Common myeloid progenitor, CD34-positive (primary cell): ENCODE measurements around the gene SHD.

Experiments
- CTCF ChIA-PET: fragments of 350-600 bp; sonication (Branson Sonifier 250); formaldehyde crosslinking; loops from one replicate; lab custom pipeline; 2021; ENCODE audit warnings: antibody characterized with exemption; lab: Charles Lee
- POLR2A ChIA-PET: fragments of 350-600 bp; sonication (Branson Sonifier 250); formaldehyde crosslinking; loops from one replicate; lab custom pipeline; 2021; ENCODE audit warnings: antibody characterized with exemption; lab: Charles Lee
- DNase-seq, 3 donors: peaks; one replicate each; pipeline versions ENCODE4 v3.0.0 to v3.0.0-alpha.2; 2013
- H3K27ac ChIP-seq, 2 experiments: 1 replicate in 1 of 2; 2 replicates in 1 of 2; pipeline ENCODE4 v1.7.0; 2013; ENCODE audit warnings: inconsistent platforms in 2 of 2, low read length in 2 of 2, mild to moderate bottlenecking in 2 of 2, low read depth in 1 of 2, moderate library complexity in 1 of 2; ENCODE audit not compliant: severe bottlenecking in 2 of 2, insufficient read depth in 1 of 2, poor library complexity in 1 of 2
- H3K27me3 ChIP-seq, 5 experiments: replicated peaks in 2 of 5; 1 replicate in 3 of 5; 2 replicates in 2 of 5; pipeline versions ENCODE4 v1.6.1 to v1.7.0; 2013; ENCODE audit warnings: low read length in 4 of 5, mild to moderate bottlenecking in 2 of 5, moderate library complexity in 2 of 5, inconsistent platforms in 1 of 5; ENCODE audit not compliant: insufficient read depth in 5 of 5, control insufficient read depth in 4 of 5
- H3K36me3 ChIP-seq, 4 experiments: 1 replicate in 2 of 4; 2 replicates in 2 of 4; pipeline versions ENCODE4 v1.6.1 to v1.7.0; 2013; ENCODE audit warnings: low read length in 3 of 4, control low read depth in 1 of 4, mild to moderate bottlenecking in 1 of 4; ENCODE audit not compliant: control insufficient read depth in 4 of 4, insufficient read depth in 4 of 4
- H3K4me1 ChIP-seq, 4 experiments: 1 replicate in 3 of 4; 2 replicates in 1 of 4; pipeline versions ENCODE4 v1.6.1 to v1.7.1; 2013; ENCODE audit warnings: low read length in 3 of 4, mild to moderate bottlenecking in 3 of 4, control low read depth in 1 of 4, inconsistent platforms in 1 of 4, moderate library complexity in 1 of 4; ENCODE audit not compliant: control insufficient read depth in 4 of 4, insufficient read depth in 4 of 4; ENCODE audit errors: control extremely low read depth in 1 of 4
- H3K4me3 ChIP-seq, 7 experiments: 1 replicate in 4 of 7; 2 replicates in 3 of 7; pipeline versions ENCODE4 v1.5.1 to v1.7.0; 2013; ENCODE audit warnings: mild to moderate bottlenecking in 7 of 7, low read length in 6 of 7, moderate library complexity in 6 of 7, inconsistent platforms in 2 of 7, low read depth in 2 of 7, control low read depth in 1 of 7; ENCODE audit not compliant: insufficient read depth in 4 of 7, control insufficient read depth in 1 of 7; ENCODE audit errors: extremely low read depth in 1 of 7
- H3K9me3 ChIP-seq, 5 experiments: 1 replicate in 4 of 5; 2 replicates in 1 of 5; pipeline versions ENCODE4 v1.6.1 to v1.7.1; 2013; ENCODE audit warnings: low read length in 4 of 5, mild to moderate bottlenecking in 2 of 5, inconsistent platforms in 1 of 5, low read depth in 1 of 5, moderate library complexity in 1 of 5; ENCODE audit not compliant: control insufficient read depth in 4 of 5, insufficient read depth in 2 of 5; ENCODE audit errors: control extremely low read depth in 1 of 5
- WGBS: methylation state at CpG from one replicate; pipeline ENCODE4 v1.1.5; 2013; ENCODE audit not compliant: insufficient coverage; 5-methylcytosine and 5-hydroxymethylcytosine counted together

Gene SHD

GRCh38 chr19:4246767-4247593 lies 32.1 kb upstream of the SHD start, which contains the start of gene YJU2:
TSS of gene YJU2 (plus strand) at chr19:4247080. CDS start at chr19:4247147, 67 bp downstream.
- Histone ChIP-seq H3K27ac (peak within 1 kb of the TSS; percentile 99), H3K9me3 (peaks cover 0 to 1% (median 0%) of the 10 kb centered on the region in 5 experiments), H3K4me1 (peaks cover 6 to 15% (median 11%) of the 10 kb centered on the region in 4 experiments), H3K36me3 (peaks cover 2 to 32% (median 28%) of the 10 kb centered on the region in 4 experiments), H3K4me3 (peak within 1 kb of the TSS; percentile 90 to 100 (median 95)), H3K27me3 (no peaks in the 10 kb centered on the region)
- ChIA-PET POLR2A (interaction anchor here (0.6 to 1.2 kb wide), 5 partner anchors 16 to 413 kb away, joined by 3 to 6 read pairs (median 3); no protein-coding TSS in a partner anchor), CTCF (interaction anchor here (0.7 to 1.2 kb wide), 6 partner anchors 14 to 105 kb away, joined by 3 to 7 read pairs (median 3); no protein-coding TSS in a partner anchor)
- 0% methylated on average over 22 of the region's 45 CpGs for WGBS
- peak; percentile 100 for DNase-seq

- peak in 2 of 3 donors; percentile 55 to 59 for DNase-seq
- Histone ChIP-seq H3K9me3 (peaks cover 0 to 15% (median 7%) of the 10 kb centered on the region in 5 experiments), H3K36me3 (peaks cover 21 to 77% (median 56%) of the 10 kb centered on the region in 4 experiments), H3K4me3 (no peak overlapping the region), H3K4me1 (peaks cover 0 to 12% (median 0%) of the 10 kb centered on the region in 4 experiments), H3K27me3 (no peaks in the 10 kb centered on the region), H3K27ac (no peak overlapping the region)
- 100% methylated on average over 3 of the region's 4 CpGs for WGBS
- POLR2A ChIA-PET: no interaction called here
- CTCF ChIA-PET: interaction anchor here (1.4 to 3.5 kb wide), 2 partner anchors 10 to 88 kb away, joined by 3 to 8 read pairs; partner anchors contain the start of gene MPND
Measured at GRCh38 chr19:4256563-4256962, 22.5 kb upstream of the SHD start.

DNA sequence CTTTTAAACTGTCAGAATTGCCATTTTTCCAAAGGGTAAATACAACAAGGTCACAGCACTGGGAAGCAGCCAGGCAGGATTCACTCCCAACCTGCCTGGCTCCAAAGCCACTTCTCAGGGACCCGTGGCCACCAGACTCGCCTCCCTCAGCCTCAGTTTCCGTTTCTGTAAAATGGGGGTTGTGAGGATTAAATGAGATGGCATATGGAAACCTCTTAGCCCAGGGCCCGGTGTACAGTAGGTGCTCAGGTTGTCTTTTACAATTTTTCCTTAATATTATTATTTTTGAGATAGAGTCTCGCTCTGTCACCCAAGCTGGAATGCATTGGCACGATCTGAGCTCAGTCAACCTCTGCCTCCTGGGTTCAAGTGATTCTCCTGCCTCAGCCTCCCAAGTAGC lies 22.0 kb upstream of the SHD start:
- Histone ChIP-seq H3K27ac (no peak overlapping the region), H3K9me3 (peaks cover 0 to 15% (median 7%) of the 10 kb centered on the region in 5 experiments), H3K36me3 (peaks cover 21 to 74% (median 54%) of the 10 kb centered on the region in 4 experiments), H3K27me3 (no peaks in the 10 kb centered on the region), H3K4me3 (no peak overlapping the region), H3K4me1 (peaks cover 0 to 12% (median 0%) of the 10 kb centered on the region in 4 experiments)
- POLR2A ChIA-PET: no interaction called here
- 100% methylated on average over 2 of the region's 6 CpGs for WGBS
- DNase-seq: no peak
- CTCF ChIA-PET: interaction anchor here (1.4 to 3.5 kb wide), 2 partner anchors 10 to 87 kb away, joined by 3 to 8 read pairs; partner anchors contain the start of gene MPND

GRCh38 chr19:4258181-4258580 lies 20.9 kb upstream of the SHD start:
- WGBS: 97% methylated on average over 28 of the region's 28 CpGs
- CTCF ChIA-PET: interaction anchor here (1.3 to 3.5 kb wide), 2 partner anchors 9 kb away, joined by 4 to 8 read pairs; no protein-coding TSS in a partner anchor
- H3K27ac ChIP-seq: no peak overlapping the region
- H3K27me3 ChIP-seq: no peaks in the 10 kb centered on the region
- no peak overlapping the region for H3K4me3 ChIP-seq
- POLR2A ChIA-PET: no interaction called here
- H3K4me1 ChIP-seq: peaks cover 0 to 12% (median 0%) of the 10 kb centered on the region in 4 experiments
- H3K36me3 ChIP-seq: peaks cover 21 to 73% (median 54%) of the 10 kb centered on the region in 4 experiments
- H3K9me3 ChIP-seq: peaks cover 0 to 13% (median 7%) of the 10 kb centered on the region in 5 experiments
- DNase-seq: no peak

DNA sequence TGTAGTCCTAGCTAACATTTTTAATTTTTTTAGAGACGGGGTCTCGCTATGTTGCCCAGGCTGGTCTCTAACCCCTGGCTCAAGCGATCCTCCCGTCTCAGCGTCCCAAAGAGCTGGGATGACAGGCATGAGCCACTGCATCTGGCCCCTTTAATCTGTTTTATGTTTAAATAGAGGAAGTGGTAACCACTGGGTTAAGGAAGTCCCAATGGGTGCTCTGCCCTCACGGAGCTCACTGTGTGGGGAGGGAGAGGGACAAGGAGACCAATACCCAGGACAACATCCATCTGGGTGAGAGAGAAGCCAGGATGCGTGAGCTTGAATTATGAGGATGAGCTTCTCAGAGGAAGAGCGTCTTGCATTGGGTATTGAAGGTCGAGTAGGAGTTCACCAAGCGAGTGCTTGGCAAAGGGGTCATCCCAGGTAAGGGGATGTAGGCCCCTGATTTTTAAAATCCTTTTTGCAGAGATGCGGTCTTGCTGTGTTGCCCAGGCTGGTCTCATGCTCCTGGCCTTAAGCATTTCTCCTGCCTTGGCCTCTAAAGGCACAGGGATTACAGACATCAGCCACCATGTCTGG lies 18.4 kb upstream of the SHD start:
- H3K9me3 ChIP-seq: peaks cover 0 to 7% (median 4%) of the 10 kb centered on the region in 5 experiments
- H3K4me3 ChIP-seq: no peak overlapping the region
- H3K27me3 ChIP-seq: no peaks in the 10 kb centered on the region
- H3K36me3 ChIP-seq: peaks cover 12 to 58% (median 42%) of the 10 kb centered on the region in 4 experiments
- WGBS: 88% methylated on average over 10 of the region's 11 CpGs
- peaks cover 0 to 18% (median 4%) of the 10 kb centered on the region in 4 experiments for H3K4me1 ChIP-seq
- DNase-seq: peak in 1 of 3 donors; percentile 35
- CTCF ChIA-PET: interaction anchor here (1.0 to 1.6 kb wide), 3 partner anchors 8 to 92 kb away, joined by 3 to 7 read pairs (median 4); partner anchors contain the start of gene YJU2
- H3K27ac ChIP-seq: no peak overlapping the region
- POLR2A ChIA-PET: interaction anchor here (1.4 kb wide), 1 partner anchor 8 kb away, joined by 6 read pairs; no protein-coding TSS in a partner anchor

- no peak overlapping the region for H3K4me3 ChIP-seq
- no peaks in the 10 kb centered on the region for H3K9me3 ChIP-seq
- peaks cover 0 to 25% (median 7%) of the 10 kb centered on the region in 4 experiments for H3K4me1 ChIP-seq
- peaks cover 8 to 51% (median 37%) of the 10 kb centered on the region in 4 experiments for H3K36me3 ChIP-seq
- 72% methylated on average over 3 of the region's 4 CpGs for WGBS
- DNase-seq: peak in 1 of 3 donors; percentile 43
- no peak overlapping the region for H3K27ac ChIP-seq
- ChIA-PET CTCF (interaction anchor here (0.7 to 5.4 kb wide), 3 partner anchors 29 to 260 kb away, joined by 3 to 62 read pairs (median 4); no protein-coding TSS in a partner anchor), POLR2A (interaction anchor here (0.6 to 0.8 kb wide), 2 partner anchors 47 to 333 kb away, joined by 5 read pairs; no protein-coding TSS in a partner anchor)
- H3K27me3 ChIP-seq: no peaks in the 10 kb centered on the region
Measured at GRCh38 chr19:4264812-4265211, 14.3 kb upstream of the SHD start.
